ENCODE data around the gene DYNC2H1. TPM values are rescaled to one million over a fixed set of nuclear protein-coding genes. Genes with fewer than 3 reads are reported as not detected.

Gene DYNC2H1
- polyA plus RNA-seq, 4 donors = 0.22 to 9.1 (median 2.4) TPM

DNA sequence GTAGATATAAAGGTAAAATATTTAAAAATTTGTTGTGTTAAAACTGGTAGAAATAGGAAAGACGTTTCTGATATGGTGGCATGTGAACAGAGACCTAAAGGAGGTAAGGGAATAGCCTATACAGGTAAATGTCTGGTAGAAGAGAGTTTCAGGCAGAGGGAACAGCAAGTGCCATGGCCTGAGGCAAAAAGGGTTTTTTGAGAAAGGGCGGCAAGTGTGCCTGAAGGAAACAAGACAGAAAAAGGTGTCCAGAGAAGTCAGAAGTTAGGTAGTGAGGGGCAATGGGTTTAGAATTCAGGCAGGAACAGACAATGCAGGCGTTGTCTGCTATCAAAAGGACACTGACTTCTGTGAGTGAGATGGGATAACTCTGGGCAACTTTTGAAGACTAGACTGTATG lies 339.7 kb downstream of the DYNC2H1 start:
- DNase-seq (no peak), FAIRE-seq (no peak)
- Histone ChIP-seq H3K27me3 (ENCODE audit: control insufficient read depth in 3 of 3, insufficient read depth in 3 of 3, low read length in 3 of 3) (no peaks in the 10 kb centered on the region), H3K36me3 (ENCODE audit: control insufficient read depth in 3 of 3, insufficient read depth in 2 of 3, low read depth in 1 of 3, low read length in 3 of 3) (no peaks in the 10 kb centered on the region), H3K9me3 (ENCODE audit: control insufficient read depth in 2 of 2, insufficient read depth in 1 of 2, low read depth in 1 of 2, low read length in 1 of 2) (no peaks in the 10 kb centered on the region), H3K27ac (ENCODE audit: low read depth in 1 of 3, low read length in 2 of 3) (no peak overlapping the region), H3K4me3 (ENCODE audit: low read depth in 1 of 3, low read length in 3 of 3) (no peak overlapping the region), H3K4me1 (ENCODE audit: control insufficient read depth in 3 of 3, insufficient read depth in 2 of 3, low read depth in 1 of 3, low read length in 2 of 3) (no peaks in the 10 kb centered on the region)
- WGBS, 3 donors = 51 to 83% (median 62%) methylated on average over 3 of the region's 3 CpGs

DNA sequence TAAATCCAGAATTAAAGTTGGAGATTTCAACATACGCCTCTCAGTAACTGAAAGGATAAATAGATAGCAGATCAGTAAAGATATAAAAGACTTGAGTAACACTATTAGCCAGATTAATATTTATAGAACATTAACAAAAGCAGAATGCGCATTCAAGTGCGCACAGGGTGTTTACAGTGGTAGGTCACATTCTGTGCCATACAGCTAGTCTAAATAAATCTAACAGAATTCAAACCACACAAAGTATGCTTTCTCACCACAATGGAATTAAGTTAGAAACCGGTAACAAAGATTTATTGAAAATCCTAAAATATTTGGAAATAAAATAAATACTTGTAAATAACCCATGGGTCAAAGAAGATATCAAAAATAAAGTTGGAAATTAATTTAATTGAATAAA lies 341.0 kb downstream of the DYNC2H1 start:
- H3K4me1 ChIP-seq (ENCODE audit: control insufficient read depth in 3 of 3, insufficient read depth in 2 of 3, low read depth in 1 of 3, low read length in 2 of 3) = no peaks in the 10 kb centered on the region
- no peaks in the 10 kb centered on the region for H3K36me3 ChIP-seq (ENCODE audit: control insufficient read depth in 3 of 3, insufficient read depth in 2 of 3, low read depth in 1 of 3, low read length in 3 of 3)
- WGBS, 3 donors = 51 to 81% (median 66%) methylated on average over 4 of the region's 4 CpGs
- H3K9me3 ChIP-seq (ENCODE audit: control insufficient read depth in 2 of 2, insufficient read depth in 1 of 2, low read depth in 1 of 2, low read length in 1 of 2) = no peaks in the 10 kb centered on the region
- FAIRE-seq (no peak), DNase-seq (no peak)
- no peaks in the 10 kb centered on the region for H3K27me3 ChIP-seq (ENCODE audit: control insufficient read depth in 3 of 3, insufficient read depth in 3 of 3, low read length in 3 of 3)
- H3K27ac ChIP-seq (ENCODE audit: low read depth in 1 of 3, low read length in 2 of 3) = no peak overlapping the region
- H3K4me3 ChIP-seq (ENCODE audit: low read depth in 1 of 3, low read length in 3 of 3) = no peak overlapping the region

DNA sequence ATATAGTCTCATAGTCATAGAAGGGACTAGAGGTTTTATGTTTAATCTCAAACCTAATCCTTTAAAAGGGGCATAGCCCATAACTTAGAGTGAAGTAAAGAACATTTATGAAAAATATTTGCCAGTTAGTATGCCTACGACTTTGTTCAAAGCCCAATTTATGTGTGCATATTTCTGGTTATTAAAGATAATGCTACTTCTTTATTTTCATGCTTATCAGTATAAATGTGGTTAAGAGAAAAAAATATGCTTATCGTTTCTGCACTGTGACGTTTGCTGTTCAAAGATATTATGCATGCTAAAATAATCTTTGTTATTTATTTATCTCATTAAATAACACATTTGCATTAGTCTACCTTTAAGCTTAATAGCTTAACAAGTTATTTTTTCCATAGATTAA lies 343.9 kb downstream of the DYNC2H1 start:
- FAIRE-seq (no peak), DNase-seq (no peak)
- H3K9me3 ChIP-seq (ENCODE audit: control insufficient read depth in 2 of 2, insufficient read depth in 1 of 2, low read depth in 1 of 2, low read length in 1 of 2) = no peaks in the 10 kb centered on the region
- H3K27ac ChIP-seq (ENCODE audit: low read depth in 1 of 3, low read length in 2 of 3) = no peak overlapping the region
- 72 to 78% (median 75%) methylated on average over 3 of the region's 3 CpGs for WGBS, 3 donors
- no peaks in the 10 kb centered on the region for H3K27me3 ChIP-seq (ENCODE audit: control insufficient read depth in 3 of 3, insufficient read depth in 3 of 3, low read length in 3 of 3)
- no peaks in the 10 kb centered on the region for H3K4me1 ChIP-seq (ENCODE audit: control insufficient read depth in 3 of 3, insufficient read depth in 2 of 3, low read depth in 1 of 3, low read length in 2 of 3)
- no peaks in the 10 kb centered on the region for H3K36me3 ChIP-seq (ENCODE audit: control insufficient read depth in 3 of 3, insufficient read depth in 2 of 3, low read depth in 1 of 3, low read length in 3 of 3)
- no peak overlapping the region for H3K4me3 ChIP-seq (ENCODE audit: low read depth in 1 of 3, low read length in 3 of 3)

DNA sequence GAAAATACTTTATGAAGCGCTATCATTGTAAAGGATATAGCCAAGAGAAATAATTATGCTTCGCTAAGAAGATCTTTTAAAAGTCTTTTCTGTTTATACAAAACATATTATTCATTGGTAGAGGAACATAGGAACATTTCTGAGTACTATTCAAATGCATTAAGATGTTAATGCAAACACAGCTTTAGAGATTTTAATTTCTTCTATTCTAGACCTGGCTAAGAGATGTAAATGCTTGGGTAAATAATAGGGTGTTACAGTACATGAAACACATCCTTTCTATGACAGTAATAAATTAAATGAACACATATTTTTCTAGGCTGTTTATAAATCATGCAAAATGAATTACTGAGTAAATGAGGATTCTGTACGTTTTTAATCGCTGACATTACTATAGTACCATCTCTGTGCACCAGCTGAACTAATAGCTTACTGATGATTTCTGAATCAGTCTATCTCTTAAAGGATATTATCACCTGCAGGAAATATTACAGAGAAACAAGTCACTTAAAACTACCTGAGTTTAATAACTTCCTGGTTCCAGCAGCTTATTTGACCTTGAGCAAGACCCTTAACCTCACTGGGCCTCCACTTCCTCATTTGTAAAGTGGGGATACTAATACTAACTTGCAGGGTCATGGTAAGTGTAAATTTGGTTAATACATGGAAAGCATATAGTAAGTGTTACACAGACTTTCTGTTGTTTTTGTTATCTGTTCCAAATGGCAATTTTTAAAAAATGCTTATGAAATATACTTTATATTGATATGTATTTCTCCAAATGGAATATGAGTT lies 344.9 kb downstream of the DYNC2H1 start:
- no peak for DNase-seq
- no peaks in the 10 kb centered on the region for H3K9me3 ChIP-seq (ENCODE audit: control insufficient read depth in 2 of 2, insufficient read depth in 1 of 2, low read depth in 1 of 2, low read length in 1 of 2)
- no peaks in the 10 kb centered on the region for H3K36me3 ChIP-seq (ENCODE audit: control insufficient read depth in 3 of 3, insufficient read depth in 2 of 3, low read depth in 1 of 3, low read length in 3 of 3)
- H3K27me3 ChIP-seq (ENCODE audit: control insufficient read depth in 3 of 3, insufficient read depth in 3 of 3, low read length in 3 of 3) = no peaks in the 10 kb centered on the region
- no peak for FAIRE-seq
- H3K27ac ChIP-seq (ENCODE audit: low read depth in 1 of 3, low read length in 2 of 3) = no peak overlapping the region
- no peaks in the 10 kb centered on the region for H3K4me1 ChIP-seq (ENCODE audit: control insufficient read depth in 3 of 3, insufficient read depth in 2 of 3, low read depth in 1 of 3, low read length in 2 of 3)
- no peak overlapping the region for H3K4me3 ChIP-seq (ENCODE audit: low read depth in 1 of 3, low read length in 3 of 3)
- 81 to 93% (median 88%) methylated on average over 4 of the region's 4 CpGs for WGBS, 3 donors

DNA sequence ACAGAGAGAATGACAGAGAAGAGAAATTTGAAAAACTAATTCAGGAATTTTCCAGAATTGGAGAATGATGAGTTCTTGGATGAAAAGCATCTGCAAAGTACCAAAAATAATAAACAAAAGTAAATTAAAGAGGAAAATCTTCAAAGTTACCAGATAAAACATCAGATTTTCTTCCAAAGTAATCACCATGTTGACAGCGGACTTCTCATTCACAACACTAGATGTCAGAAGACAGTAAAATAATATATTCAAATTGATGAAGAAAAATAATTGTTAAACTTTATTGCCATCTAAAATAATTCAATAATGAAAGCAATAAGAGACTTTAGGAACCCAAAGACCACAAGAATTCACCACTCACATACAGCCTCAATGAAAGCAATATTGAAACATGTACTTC lies 355.2 kb downstream of the DYNC2H1 start:
- FAIRE-seq = no peak
- H3K36me3 ChIP-seq (ENCODE audit: control insufficient read depth in 3 of 3, insufficient read depth in 2 of 3, low read depth in 1 of 3, low read length in 3 of 3) = no peaks in the 10 kb centered on the region

DNA sequence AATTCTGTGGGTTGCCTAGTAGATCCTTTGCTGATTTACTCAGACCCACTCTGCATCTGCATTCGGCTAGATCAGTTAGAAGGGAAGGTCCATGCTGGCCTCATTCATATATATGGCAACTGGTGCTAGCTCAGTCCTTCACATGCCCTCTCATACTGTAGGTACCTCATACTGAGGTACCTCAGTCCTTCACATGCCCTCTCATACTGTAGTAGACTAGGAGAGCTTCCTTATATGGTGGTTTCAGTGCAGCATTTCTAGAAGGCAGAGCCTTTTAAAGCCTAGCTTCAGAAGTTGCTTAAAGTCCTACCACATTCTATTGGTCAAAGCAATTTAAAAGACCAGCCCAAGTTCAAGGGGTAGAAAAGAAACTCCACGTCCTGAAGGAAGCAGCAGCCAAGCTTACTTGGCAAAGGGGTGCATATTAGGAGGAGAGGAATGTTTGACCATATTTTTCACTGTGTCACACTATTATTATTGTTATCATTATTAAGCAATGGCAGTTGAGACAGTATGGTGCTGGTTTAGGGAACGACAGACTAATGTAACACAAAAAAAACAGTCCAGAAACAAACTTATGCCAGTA lies 356.4 kb downstream of the DYNC2H1 start:
- FAIRE-seq = no peak
- no peak overlapping the region for H3K4me3 ChIP-seq (ENCODE audit: low read depth in 1 of 3, low read length in 3 of 3)
- WGBS, 3 donors = 62 to 78% (median 71%) methylated on average over 3 of the region's 3 CpGs

More for the DNA sequence above, 355.2 kb downstream of the DYNC2H1 start:
- H3K4me1 ChIP-seq (ENCODE audit: control insufficient read depth in 3 of 3, insufficient read depth in 2 of 3, low read depth in 1 of 3, low read length in 2 of 3) = no peaks in the 10 kb centered on the region
- no peaks in the 10 kb centered on the region for H3K27me3 ChIP-seq (ENCODE audit: control insufficient read depth in 3 of 3, insufficient read depth in 3 of 3, low read length in 3 of 3)
- H3K4me3 ChIP-seq (ENCODE audit: low read depth in 1 of 3, low read length in 3 of 3) = no peak overlapping the region
- H3K9me3 ChIP-seq (ENCODE audit: control insufficient read depth in 2 of 2, insufficient read depth in 1 of 2, low read depth in 1 of 2, low read length in 1 of 2) = no peaks in the 10 kb centered on the region
- WGBS, 3 donors = 94 to 97% (median 96%) methylated on average over 1 of the region's 1 CpG
- no peak for DNase-seq
- H3K27ac ChIP-seq (ENCODE audit: low read depth in 1 of 3, low read length in 2 of 3) = no peak overlapping the region

DNA sequence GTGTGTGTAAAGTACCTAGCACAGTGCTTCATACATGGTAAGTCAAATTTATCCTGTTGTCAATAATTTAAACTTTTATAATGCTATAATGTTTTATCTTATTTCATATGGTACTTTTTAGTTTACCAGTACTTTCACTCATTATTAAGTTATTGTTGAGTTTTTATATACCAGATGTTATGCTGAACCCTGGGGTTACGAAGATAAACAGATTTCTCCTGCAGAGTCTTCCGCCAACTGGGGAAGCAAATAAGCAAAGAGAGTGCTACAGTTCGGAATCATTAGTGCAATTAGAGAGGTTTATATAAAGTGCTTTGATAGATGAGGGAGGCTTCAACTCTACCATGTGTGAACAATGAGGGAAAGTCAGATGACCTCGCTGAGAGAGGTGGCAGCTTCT lies 362.3 kb downstream of the DYNC2H1 start:
- 80 to 93% (median 90%) methylated on average over 4 of the region's 4 CpGs for WGBS, 3 donors
- Histone ChIP-seq H3K4me1 (ENCODE audit: control insufficient read depth in 3 of 3, insufficient read depth in 2 of 3, low read depth in 1 of 3, low read length in 2 of 3) (no peaks in the 10 kb centered on the region), H3K27ac (ENCODE audit: low read depth in 1 of 3, low read length in 2 of 3) (no peak overlapping the region), H3K36me3 (ENCODE audit: control insufficient read depth in 3 of 3, insufficient read depth in 2 of 3, low read depth in 1 of 3, low read length in 3 of 3) (no peaks in the 10 kb centered on the region), H3K27me3 (ENCODE audit: control insufficient read depth in 3 of 3, insufficient read depth in 3 of 3, low read length in 3 of 3) (no peaks in the 10 kb centered on the region), H3K4me3 (ENCODE audit: low read depth in 1 of 3, low read length in 3 of 3) (no peak overlapping the region), H3K9me3 (ENCODE audit: control insufficient read depth in 2 of 2, insufficient read depth in 1 of 2, low read depth in 1 of 2, low read length in 1 of 2) (no peaks in the 10 kb centered on the region)
- DNase-seq (no peak), FAIRE-seq (no peak)

More for the DNA sequence above, 356.4 kb downstream of the DYNC2H1 start:
- Histone ChIP-seq H3K36me3 (ENCODE audit: control insufficient read depth in 3 of 3, insufficient read depth in 2 of 3, low read depth in 1 of 3, low read length in 3 of 3) (no peaks in the 10 kb centered on the region), H3K9me3 (ENCODE audit: control insufficient read depth in 2 of 2, insufficient read depth in 1 of 2, low read depth in 1 of 2, low read length in 1 of 2) (no peaks in the 10 kb centered on the region), H3K27ac (ENCODE audit: low read depth in 1 of 3, low read length in 2 of 3) (no peak overlapping the region), H3K27me3 (ENCODE audit: control insufficient read depth in 3 of 3, insufficient read depth in 3 of 3, low read length in 3 of 3) (no peaks in the 10 kb centered on the region), H3K4me1 (ENCODE audit: control insufficient read depth in 3 of 3, insufficient read depth in 2 of 3, low read depth in 1 of 3, low read length in 2 of 3) (no peaks in the 10 kb centered on the region)
- DNase-seq = no peak

DNA sequence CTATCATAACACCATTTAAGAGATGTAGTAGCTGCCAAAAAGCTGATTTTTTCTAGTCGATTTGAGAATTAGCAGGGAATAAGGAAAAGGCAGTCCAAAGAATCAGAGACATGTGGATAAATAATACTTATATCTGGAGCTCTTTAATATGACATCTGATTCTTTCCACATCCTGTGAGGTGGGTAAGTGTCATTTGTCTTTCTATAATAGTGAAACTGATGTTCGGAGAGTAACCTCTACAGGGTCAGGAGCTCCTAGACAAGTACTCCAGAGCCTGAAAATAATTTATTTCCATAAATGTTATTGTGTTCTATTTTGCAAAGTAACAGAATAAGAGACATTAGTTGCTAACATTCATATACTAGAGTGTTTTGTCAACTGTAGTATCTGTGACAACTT lies 367.6 kb downstream of the DYNC2H1 start:
- no peaks in the 10 kb centered on the region for H3K4me1 ChIP-seq (ENCODE audit: control insufficient read depth in 3 of 3, insufficient read depth in 2 of 3, low read depth in 1 of 3, low read length in 2 of 3)
- no peak for DNase-seq
- no peak overlapping the region for H3K4me3 ChIP-seq (ENCODE audit: low read depth in 1 of 3, low read length in 3 of 3)
- FAIRE-seq = no peak
- WGBS, 3 donors = 73 to 86% (median 78%) methylated on average over 2 of the region's 2 CpGs
- H3K27ac ChIP-seq (ENCODE audit: low read depth in 1 of 3, low read length in 2 of 3) = no peak overlapping the region
- H3K9me3 ChIP-seq (ENCODE audit: control insufficient read depth in 2 of 2, insufficient read depth in 1 of 2, low read depth in 1 of 2, low read length in 1 of 2) = no peaks in the 10 kb centered on the region
- H3K36me3 ChIP-seq (ENCODE audit: control insufficient read depth in 3 of 3, insufficient read depth in 2 of 3, low read depth in 1 of 3, low read length in 3 of 3) = no peaks in the 10 kb centered on the region
- no peaks in the 10 kb centered on the region for H3K27me3 ChIP-seq (ENCODE audit: control insufficient read depth in 3 of 3, insufficient read depth in 3 of 3, low read length in 3 of 3)

Data from small intestine (tissue), 7 donors.